Cerebellar nuclear complex (tissue), 1 donor: ENCODE data around the gene ZBTB24.

Experiments
- DNase-seq, 2 experiments: peaks; one replicate each; lab custom pipeline; 2025; lab: John Stamatoyannopoulos, UW

Gene ZBTB24

DNA sequence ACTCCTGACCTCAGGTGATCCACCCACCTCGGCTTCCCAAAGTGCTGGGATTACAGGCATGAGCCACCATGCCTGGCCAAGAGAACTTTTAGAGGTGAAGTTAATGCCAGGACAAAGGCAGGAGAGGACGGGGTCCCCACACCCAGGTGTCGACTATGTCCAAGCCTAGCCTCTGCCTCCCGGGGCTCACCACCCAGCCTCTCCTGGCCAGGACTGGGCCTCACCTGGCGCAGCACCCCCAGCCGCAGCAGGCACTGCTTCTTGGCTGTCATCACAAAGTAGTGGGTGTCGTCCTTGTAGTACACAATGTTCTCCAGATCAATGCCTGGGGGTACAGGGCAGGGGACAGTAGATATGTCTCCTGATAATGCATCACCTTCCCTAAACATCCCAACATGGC lies 31.6 kb downstream of the ZBTB24 start:
- no peak for DNase-seq

DNA sequence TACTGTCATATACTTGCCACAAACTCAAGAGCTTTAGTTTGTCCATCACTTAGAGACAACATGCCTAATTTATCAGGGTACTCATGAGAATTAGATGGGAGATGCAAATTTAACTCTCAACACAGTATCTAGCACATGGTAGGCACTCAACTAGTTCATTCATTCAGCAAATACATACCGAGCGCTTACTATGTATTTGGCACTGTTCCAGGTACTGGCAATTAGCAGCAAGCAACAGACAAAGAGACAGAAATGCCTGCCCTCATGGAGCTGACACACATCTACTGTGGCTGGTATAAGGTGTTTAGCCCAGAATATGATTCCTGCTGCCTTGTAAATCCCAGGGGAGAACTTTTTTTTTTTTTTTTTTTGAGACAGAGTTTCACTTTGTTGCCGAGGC lies 32.2 kb downstream of the ZBTB24 start:
- no peak for DNase-seq

DNA sequence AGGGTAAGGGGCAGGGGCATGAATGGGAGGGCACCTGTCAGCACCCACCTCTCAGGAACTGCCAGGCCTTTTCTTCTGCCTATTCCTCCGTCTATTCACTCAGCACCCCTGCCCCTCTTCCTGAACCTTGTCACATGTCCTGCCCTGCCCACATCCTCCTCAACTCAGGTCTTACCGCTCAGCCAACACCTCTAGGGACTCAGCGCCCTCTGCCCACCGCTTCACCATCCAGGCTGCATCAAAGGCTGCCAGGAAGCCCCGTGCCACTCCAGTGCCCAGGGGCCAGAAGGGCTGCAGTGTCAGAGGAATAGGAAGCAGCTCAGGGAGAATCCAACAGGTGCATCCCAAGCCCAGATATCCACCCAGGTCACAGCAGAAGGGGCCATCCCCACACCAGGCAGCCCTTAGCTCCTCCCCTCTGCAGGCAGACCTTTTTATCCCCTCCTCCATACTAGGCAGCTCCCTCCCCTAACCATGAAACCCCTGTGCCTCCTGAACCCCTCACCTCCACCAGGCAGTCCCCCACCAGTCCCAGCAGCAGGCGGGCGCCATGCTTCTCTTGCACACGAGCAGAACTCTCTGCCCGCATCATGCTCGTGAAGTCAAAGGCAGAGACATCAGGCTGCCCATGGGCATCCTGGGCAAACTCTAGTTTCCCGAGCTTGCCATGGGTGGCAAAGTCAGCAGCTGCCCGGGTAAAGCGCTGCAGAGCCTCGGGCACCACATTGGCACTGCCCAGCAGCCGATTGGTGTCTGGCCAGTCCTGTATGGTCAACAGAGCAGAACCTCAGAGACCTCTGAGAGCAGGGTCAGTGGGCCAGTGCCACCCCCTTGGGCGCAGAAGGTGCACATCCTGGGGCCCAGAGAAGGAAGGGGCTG lies 33.0 kb downstream of the ZBTB24 start:
- no peak for DNase-seq

DNA sequence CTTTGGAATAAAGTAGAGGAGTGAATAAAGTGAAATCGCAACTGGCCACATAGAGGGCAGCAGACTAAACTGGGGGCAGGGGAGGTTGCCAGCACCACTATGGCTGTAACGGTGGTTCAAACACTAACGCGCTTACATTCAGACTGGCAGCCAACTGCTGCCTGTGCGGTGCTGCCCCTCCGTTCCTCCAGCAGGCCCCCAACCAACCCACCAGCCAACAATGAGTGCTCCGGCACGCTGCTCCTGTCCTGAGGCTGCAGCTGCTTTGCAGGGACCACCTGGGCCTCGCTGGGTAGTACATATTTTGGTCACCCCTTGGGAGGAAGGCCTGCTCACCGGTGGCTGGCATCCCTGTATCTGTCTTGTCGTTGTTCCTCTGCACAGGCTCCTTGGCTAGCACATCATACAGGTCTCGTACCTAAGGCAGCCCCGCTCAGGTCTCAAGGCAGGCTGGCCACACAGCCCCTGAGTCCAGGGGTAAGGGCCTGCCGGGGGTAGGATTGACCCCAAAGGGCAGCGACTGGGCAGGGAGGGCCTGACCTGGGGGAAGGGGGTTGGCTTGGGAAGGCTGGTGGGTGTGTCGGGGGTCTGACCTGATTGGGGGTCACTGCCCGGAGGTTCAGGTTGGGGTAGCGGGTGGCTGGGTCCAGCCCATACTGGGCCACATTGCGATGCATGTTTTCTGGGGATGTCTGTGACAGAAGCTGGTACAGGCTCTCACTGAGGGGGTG lies 33.8 kb downstream of the ZBTB24 start:
- no peak for DNase-seq

DNA sequence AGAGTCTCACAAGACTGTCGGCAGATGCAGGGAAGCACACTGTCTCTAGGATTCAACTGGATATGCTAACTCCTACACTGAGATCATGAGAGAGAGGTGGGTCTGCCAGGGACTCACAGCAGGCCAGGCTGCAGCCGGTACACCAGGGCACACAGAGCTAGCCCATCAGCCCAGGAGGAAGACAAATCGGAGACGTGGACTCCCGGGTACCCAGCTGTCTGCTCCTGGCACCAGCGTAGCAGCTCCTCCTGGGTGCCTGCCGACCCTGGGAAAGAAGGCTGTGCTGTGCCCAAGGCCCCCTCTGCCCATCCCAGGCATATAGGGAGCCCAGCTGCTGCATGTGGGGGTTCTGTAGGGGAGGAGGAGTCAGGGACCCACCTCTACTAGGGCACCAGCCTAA lies 34.4 kb downstream of the ZBTB24 start:
- DNase-seq: no peak

DNA sequence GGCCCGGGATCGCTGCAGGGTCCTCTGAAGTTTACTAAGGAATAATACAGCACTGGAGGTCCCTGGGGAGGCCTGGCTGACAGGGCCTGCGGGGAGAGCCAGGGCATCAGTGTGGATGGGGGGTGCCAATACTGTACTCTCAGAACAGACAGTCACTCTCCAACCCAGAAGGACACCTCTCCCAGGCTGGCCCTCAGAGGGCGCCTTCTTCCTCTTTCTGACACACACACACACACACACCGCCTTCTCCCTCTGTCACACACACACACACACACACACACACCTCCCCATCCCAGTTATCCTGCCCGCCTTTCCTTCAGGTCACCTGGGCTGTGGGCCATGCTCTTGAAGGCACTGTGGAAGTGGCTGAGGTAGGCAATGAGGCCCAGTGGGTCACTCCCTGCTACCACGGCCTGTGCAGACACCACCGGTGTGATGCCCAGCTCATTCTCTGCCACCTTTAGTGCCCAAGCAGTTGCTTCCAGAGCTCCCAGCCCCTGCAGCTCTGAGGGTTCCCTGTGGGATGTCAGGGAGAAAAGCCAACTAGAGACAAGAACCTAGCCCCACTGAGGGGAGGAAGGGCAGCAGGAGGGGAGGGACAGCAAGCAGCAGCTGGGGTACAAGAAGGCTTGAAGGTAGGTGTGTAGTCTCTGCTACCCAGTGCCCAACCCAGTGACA lies 35.0 kb downstream of the ZBTB24 start:
- no peak for DNase-seq

DNA sequence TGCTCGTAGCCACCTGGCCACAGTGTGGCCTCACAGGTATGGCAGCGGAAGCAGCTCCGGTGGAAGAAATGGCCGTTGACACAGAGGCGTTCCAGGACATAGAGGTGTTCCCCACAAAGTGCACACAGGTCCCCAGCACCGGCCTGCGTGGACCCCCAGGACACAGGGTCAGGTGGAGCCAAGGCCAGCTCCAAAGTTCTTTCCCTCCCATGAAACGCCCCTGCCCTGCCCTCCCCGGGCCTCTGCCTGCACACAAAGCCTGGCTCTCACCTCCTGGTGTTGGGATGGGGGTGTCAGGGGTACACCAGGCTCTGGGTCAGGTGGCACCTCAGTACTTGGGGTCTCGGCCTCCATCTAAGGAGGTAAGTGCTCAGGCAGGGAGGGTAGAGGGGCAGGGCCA lies 35.9 kb downstream of the ZBTB24 start:
- DNase-seq: no peak

DNA sequence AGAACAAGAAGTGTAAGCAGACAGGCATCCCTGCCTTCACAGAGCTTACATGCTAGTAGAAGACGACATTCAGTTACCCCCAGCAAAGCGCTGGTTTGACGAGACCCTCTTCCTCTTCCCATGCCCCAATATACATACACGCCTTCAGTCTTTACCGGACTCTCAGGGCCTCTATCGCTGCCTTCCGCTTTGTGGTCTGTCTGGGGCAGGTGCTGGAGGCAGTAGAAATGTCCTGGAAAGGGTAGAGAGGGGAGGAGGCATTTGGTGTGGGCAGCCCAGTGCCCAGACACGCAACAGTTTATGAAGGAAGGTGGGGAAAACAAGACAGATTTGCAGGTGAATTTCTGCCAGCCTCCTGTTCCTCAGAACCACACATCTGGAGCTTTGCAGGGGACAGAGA lies 36.5 kb downstream of the ZBTB24 start:
- no peak for DNase-seq

DNA sequence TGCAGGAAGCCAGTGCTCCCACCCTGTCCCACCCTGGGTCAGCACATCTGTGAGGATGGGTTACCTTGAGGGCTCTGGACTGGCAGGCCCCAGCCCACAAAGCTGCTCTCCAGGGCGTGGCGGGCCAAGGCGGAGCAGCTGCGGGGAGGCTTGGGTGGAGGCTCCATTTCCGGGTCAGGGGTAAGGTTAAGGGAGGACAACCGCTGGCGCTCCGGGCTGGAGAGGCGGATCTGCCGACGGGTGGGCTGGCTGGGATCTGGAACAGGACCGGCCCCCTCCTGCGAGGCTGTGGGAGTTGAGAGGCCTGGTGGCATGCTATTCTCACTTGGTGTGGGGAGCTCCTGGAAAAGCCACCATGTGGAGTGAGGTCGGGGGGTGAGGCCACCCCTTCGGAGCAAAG lies 36.9 kb downstream of the ZBTB24 start:
- no peak for DNase-seq

DNA sequence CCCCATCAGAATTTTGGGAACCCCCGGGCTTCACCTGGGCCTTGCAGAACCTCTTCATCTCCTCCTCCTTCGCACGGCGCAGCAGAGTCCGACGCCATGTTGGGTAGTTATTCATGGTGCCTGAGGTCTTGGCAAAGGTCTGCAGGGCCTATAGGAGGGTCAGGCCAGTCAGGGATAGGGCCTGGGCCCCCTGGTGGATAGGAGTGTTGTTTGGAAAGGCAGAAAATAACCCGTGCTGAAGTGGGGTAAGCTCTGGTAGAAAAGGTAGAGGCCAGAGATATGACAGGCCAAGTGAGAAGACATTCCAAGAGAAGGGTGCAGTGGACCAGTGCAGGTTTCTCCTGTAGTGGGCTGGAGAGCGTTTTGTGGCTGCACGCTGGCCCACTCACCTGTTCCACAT lies 37.6 kb downstream of the ZBTB24 start:
- DNase-seq: no peak

DNA sequence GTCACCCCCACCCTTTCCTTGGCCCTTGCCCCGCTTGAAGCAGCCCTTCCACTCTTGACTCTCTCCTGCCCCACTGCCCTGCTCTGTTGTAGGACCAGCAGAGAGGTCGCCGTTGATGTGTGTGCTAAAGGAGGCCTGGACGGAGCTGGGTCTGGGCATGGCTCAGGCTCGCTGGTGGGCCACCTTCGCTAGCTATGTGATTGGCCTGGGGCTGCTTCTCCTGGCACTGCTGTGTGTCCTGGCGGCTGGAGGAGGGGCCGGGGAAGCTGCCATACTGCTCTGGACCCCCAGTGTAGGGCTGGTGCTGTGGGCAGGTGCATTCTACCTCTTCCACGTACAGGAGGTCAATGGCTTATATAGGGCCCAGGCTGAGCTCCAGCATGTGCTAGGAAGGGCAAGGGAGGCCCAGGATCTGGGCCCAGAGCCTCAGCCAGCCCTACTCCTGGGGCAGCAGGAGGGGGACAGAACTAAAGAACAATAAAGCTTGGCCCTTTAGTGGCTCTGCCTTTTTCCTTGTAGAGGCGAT lies 39.5 kb downstream of the ZBTB24 start:
- no peak for DNase-seq

DNA sequence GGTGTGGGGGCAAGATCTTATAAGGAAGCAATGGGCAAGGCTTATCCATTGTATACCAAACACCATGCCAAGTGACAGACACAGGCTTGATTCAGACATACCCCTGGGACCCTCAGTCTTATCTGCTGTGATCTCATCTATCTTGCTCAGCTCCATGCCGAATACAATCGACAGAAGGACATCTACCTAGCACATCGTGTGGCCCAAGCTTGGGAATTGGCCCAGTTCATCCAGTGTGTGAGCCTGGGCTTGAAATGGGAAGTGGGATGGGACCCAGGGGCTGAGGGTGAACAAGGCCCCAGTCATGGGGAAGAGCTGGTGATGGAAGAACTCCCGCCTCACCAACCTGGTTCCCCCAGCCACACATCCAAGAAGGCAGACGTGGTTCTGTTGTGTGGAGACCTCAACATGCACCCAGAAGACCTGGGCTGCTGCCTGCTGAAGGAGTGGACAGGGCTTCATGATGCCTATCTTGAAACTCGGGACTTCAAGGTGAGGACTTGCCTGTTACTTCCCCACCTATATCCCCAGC lies 40.6 kb downstream of the ZBTB24 start:
- no peak for DNase-seq

DNA sequence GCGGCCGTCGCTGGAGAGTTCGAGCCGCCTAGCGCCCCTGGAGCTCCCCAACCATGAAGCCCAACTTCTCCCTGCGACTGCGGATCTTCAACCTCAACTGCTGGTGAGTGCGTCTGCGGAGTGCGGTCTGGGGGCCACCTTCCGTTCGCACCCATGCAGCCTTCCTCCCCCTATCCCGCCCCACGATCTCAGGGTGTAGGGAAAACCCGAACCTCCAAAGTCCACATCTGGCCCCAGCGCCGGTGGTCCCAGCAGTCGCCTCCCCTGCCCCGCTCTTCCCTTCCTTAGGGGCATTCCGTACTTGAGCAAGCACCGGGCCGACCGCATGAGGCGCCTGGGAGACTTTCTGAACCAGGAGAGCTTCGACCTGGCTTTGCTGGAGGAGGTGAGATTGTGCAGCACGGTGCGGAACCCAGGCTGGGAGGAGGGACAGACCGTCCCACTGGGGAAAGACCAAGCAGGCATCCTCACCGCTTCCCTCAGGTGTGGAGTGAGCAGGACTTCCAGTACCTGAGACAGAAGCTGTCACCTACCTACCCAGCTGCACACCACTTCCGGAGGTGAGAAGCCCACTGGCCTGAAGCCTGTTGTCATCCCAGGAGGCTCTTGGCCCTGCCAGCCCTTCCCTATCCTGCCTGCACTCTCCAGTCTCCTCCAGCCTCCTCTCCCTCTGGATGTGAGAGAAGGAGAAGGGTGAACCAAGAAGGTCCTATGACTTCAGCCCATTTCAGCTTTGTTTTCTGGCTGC lies 41.8 kb downstream of the ZBTB24 start:
- DNase-seq: no peak

DNA sequence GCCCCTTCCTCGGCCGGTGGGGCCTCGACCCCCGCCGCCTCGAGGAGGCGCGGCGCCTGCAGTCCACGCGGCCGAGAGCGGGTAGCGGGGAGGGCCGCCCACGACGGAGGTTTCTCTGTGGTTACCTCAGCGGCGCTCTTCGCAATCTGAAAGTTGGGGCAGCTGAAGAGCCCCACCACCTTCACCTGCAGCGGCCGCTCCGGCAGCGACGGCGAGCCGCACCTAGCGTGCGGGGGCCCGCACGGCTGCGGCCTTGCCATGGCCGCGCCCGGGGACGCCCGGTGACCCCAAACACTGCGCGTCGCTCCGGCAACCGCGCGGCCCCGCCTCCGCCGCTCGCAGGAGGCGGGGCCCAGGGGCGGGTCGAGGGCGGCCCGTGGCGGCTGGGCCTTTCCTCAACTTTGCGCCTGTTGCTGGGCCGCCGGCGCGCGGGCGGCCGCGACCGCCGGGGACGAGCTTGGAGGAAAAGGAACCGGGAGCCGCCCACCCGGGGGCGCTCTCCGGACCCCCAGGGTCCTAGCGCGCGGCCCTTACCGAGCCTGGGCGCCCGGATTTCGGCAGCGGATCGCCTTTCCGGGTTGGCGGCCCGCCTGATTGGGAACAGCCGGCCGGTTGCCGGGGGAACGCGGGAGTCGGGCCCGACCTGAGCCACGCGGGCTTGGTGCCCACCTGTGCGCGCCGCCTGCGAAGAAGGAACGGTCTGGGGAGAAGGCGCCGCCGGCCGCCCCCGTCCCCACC lies 42.5 kb downstream of the ZBTB24 start, which contains the start of the genes PPIL6 and SMPD2:
PPIL6 (minus strand) TSS at position 298 of the 738 bp plus-strand sequence; CDS start at position 260, 38 bp downstream.
SMPD2 (plus strand) TSS at position 394 of the 738 bp plus-strand sequence. CDS start 398 bp downstream, outside the sequence.
- DNase-seq: peak in 1 of 2 experiments; percentile 51

DNA sequence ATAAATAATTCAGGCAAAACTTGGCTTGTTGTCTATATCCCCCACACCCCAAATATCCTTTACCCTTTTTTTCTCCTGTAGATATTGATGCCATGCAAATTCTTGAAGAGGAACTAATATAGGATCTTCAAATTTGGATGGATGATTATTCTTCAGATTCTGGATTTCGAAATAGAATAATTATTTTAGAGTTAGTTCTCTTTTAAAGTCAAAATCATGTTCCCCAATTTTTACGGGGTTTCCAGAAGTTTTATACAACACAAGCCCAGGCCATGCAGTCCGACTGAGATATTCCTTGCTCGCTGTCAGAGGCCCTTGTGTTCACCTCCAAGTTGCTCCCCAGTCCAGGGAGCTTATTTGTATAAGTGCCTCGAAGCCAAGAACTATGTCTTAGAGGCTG lies 47.0 kb downstream of the ZBTB24 start:
- no peak for DNase-seq

DNA sequence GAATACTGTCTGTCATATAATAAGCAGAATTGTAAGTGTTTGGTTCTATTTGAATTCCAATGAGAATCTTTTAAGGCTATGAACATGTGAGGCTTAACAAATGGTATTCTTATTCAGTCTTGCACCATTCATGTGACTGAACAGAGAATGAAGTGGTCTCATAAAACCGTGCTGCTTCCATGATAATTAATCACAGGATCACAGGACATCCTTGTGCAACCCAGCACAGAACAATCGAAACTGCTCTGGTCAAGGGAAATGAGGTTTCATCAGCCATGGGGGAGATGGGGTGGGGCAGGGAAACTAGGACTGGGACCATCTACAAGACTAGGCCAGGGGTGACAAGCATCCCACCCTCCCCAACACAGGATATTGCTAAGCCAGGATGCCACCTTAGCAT lies 48.6 kb downstream of the ZBTB24 start:
- no peak for DNase-seq

DNA sequence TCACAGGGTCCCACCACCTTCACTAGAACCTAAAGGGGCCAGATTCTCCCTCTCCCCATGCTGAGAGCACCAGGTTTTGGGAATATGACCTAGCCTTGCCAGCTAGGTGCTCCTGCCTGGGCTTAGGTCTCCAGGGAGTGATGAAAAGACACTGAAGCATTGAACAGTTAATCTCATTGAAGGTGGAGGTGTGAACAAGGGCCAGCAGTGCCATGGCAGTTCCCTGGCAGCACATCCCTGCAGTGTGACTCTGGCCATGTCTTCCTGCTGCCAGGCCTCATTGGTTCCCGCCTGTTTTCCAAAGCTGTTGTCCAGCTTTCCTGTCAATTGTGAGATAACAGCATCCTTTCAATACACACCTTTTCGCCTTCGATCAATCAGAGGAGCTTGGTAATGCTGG lies 53.5 kb downstream of the ZBTB24 start:
- no peak for DNase-seq

DNA sequence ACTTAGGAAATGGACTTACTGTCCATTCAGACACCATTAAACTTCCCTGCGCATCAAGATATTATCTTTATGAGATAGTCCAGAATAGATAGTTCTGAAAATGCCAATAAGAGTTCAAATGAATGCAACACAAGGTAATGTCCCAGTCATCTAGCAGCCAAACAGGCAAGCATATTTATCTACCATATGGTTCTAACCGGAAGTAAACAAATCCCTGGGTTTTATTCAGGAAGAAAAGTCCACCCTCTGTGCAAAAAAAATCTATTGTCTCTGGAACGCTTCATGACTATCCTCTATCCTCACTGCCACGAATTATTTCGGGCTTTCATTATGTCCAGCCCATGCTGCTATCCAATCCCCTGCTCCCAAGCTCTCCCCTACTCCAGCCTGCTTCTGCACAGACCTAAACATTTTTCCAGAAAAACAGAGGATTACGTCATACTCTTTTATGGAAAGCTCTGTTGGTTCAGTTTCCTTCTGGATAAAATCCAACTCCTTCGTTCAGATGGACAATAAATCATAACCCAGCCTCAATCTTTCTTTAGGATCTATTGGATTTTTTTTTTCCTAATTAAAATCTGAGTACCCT lies 54.0 kb downstream of the ZBTB24 start:
- peak; percentile 39 to 42 for DNase-seq

DNA sequence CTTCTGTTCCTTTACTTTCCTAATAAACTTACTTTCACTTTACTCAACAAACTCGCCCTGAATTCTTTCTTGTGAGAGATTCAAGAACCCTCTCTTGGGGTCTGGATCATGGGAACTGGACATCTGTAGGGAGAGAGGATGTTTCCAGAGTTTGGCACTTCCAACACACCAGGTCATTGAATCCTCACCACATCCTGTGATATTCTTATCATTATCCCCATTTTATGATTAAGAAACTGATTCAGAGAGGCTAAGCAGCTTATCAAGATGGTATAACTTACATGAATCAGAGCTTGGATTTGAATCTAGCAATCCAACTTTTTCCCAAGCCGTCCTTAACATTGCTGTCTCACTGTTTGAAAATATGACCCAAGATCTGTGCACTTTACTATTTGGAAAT lies 58.1 kb downstream of the ZBTB24 start:
- DNase-seq: no peak

DNA sequence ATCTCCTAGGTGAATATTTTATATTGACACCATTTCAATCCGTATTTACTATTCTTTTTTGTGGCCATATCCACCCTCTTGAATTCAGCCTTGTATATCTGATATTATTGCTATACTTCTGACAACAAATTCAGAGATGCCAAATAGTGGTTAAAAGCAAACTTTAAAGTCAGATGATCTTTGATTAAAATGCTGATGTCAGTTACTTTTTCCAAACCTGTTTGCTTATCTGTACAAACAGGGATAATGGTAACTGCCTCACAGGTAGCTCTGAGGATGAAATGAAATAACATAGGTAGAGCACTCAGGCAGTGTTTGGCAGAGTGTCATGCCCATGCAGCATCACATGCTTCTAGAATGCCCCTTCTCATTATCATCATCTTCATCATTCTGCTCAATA lies 61.8 kb downstream of the ZBTB24 start:
- no peak for DNase-seq
